ENCODE measurements around the gene COL4A1. TPM values are rescaled to one million over a fixed set of nuclear protein-coding genes. Genes with fewer than 3 reads are reported as not detected.

COL4A1 gene
- total RNA-seq, 1 experiment from 2014 or later = 0.12 TPM

DNA sequence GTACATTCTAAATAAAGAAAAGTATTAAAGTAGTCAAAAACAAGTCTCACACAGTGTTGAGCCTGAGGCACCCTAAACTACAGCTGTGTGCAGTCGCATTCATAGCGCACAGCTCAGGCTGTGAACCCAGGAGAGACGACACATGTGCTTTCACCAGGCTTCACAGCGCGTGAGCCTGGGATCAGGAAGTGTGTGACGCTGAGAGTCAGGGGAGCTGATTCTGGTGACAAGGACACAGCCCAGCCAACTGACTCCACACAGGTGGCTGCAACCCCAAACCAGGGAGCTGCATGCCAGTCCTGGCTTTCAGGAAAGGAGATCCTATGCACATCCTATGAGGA lies 41.6 kb downstream of the COL4A1 start:
- Mint-ChIP-seq H3K27me3 (ENCODE audit: unreplicated experiment) (no peaks in the 10 kb centered on the region), H3K9me3 (ENCODE audit: low read depth, unreplicated experiment) (no peaks in the 10 kb centered on the region), H3K36me3 (ENCODE audit: insufficient read depth, unreplicated experiment) (no peaks in the 10 kb centered on the region), H3K4me3 (ENCODE audit: low read depth, unreplicated experiment) (no peak overlapping the region), H3K27ac (ENCODE audit: unreplicated experiment) (no peak overlapping the region), H3K4me1 (ENCODE audit: low read depth, unreplicated experiment) (peaks cover 8% of the 10 kb centered on the region)
- TF ChIP-seq, protein P1, sequence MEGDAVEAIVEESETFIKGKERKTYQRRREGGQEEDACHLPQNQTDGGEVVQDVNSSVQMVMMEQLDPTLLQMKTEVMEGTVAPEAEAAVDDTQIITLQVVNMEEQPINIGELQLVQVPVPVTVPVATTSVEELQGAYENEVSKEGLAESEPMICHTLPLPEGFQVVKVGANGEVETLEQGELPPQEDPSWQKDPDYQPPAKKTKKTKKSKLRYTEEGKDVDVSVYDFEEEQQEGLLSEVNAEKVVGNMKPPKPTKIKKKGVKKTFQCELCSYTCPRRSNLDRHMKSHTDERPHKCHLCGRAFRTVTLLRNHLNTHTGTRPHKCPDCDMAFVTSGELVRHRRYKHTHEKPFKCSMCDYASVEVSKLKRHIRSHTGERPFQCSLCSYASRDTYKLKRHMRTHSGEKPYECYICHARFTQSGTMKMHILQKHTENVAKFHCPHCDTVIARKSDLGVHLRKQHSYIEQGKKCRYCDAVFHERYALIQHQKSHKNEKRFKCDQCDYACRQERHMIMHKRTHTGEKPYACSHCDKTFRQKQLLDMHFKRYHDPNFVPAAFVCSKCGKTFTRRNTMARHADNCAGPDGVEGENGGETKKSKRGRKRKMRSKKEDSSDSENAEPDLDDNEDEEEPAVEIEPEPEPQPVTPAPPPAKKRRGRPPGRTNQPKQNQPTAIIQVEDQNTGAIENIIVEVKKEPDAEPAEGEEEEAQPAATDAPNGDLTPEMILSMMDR (IDR thresholded peaks at IDR 0.05; ENCODE audit: unreplicated experiment) = no peak
- DNase-seq = no peak
- BruUV-seq (replicated peaks) = no TSS peak
- intact Hi-C loops (cut with micrococcal nuclease; ENCODE audit: unreplicated experiment) = no loop called here
- CTCF ChIA-PET = no interaction called here

DNA sequence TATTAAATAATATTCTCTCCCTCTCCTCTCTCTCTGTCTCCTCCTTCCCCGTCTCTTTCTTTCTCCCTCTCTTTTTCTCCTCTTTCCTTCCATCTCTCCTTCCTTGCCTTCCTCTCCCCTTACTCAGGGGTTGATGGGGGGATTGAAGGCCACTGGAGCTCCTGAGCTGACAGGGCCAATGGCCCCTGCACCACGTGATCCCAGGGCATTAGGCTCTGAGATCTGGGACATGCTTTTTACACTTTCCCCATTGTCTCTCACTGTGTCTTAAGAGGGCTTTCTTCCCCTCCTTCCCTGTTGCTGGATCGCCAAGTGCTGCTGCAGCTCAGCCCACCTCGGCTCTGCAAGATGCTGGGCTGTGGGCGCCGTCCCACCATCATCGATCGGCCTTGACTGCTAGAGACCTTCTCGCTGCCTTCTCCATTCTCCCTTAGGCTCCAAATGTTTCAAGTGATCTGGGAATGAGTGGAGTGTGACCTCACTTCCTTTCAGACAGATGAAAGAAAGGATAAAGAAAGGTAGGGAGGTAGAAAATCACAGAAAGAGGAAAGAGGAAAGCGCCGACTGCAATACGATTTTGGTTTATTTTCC lies 42.2 kb downstream of the COL4A1 start:
- Mint-ChIP-seq H3K27ac (ENCODE audit: unreplicated experiment) (no peak overlapping the region), H3K4me3 (ENCODE audit: low read depth, unreplicated experiment) (no peak overlapping the region), H3K9me3 (ENCODE audit: low read depth, unreplicated experiment) (peaks cover 2% of the 10 kb centered on the region), H3K36me3 (ENCODE audit: insufficient read depth, unreplicated experiment) (no peaks in the 10 kb centered on the region), H3K4me1 (ENCODE audit: low read depth, unreplicated experiment) (peaks cover 8% of the 10 kb centered on the region), H3K27me3 (ENCODE audit: unreplicated experiment) (no peaks in the 10 kb centered on the region)
- no peak for DNase-seq
- CTCF ChIA-PET = no interaction called here
- TF ChIP-seq, protein P1 (IDR thresholded peaks at IDR 0.05; ENCODE audit: unreplicated experiment) = no peak
- intact Hi-C loops (cut with micrococcal nuclease; ENCODE audit: unreplicated experiment) = no loop called here
- BruUV-seq (replicated peaks) = no TSS peak

DNA sequence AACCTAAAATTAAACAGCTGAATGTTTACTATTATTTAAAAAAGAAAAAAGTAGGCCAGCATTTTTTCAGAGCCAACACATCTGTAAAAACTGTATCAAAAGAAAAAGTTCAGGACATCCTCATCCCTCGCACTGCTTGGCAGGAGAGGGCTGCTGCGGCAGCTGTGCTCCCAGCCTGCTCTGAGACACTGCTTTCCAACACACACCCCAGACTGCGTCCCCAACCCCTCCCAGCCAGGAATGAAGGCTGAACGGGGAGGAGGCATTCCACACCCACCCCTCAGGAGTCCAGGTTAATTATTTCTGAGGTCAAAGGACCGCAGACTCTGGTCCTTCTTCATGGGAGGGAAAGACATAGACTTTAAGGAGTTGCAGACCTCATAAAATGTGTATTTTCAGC lies 43.1 kb downstream of the COL4A1 start:
- no peak for DNase-seq
- H3K27ac Mint-ChIP-seq (ENCODE audit: unreplicated experiment) = no peak overlapping the region
- no peaks in the 10 kb centered on the region for H3K27me3 Mint-ChIP-seq (ENCODE audit: unreplicated experiment)
- peaks cover 8% of the 10 kb centered on the region for H3K4me1 Mint-ChIP-seq (ENCODE audit: low read depth, unreplicated experiment)
- peaks cover 2% of the 10 kb centered on the region for H3K9me3 Mint-ChIP-seq (ENCODE audit: low read depth, unreplicated experiment)
- no peaks in the 10 kb centered on the region for H3K36me3 Mint-ChIP-seq (ENCODE audit: insufficient read depth, unreplicated experiment)
- no TSS peak for BruUV-seq (replicated peaks)
- CTCF ChIA-PET = no interaction called here
- intact Hi-C loops (cut with micrococcal nuclease; ENCODE audit: unreplicated experiment) = no loop called here
- TF ChIP-seq, protein P1 (IDR thresholded peaks at IDR 0.05; ENCODE audit: unreplicated experiment) = no peak
- H3K4me3 Mint-ChIP-seq (ENCODE audit: low read depth, unreplicated experiment) = no peak overlapping the region

DNA sequence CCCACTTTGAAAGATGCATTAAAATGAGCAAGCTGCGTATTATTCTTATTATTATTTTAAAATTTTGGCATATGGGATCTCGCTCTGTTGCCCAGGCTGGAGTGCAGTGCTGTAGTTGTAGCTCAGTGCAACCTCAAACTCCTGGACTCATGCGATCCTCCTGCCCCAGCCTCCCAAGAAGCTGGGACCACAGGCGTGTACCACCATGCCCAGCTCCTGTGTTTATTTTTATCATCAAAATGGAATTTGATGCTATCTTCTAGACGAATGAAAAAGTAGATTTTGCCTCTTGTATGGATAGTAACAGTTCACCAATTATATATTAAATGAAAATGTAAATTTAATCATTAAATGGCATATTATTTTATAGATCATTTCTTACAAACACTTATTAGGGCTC lies 43.6 kb downstream of the COL4A1 start:
- no peaks in the 10 kb centered on the region for H3K27me3 Mint-ChIP-seq (ENCODE audit: unreplicated experiment)
- TF ChIP-seq, protein P1 (IDR thresholded peaks at IDR 0.05; ENCODE audit: unreplicated experiment) = no peak
- CTCF ChIA-PET = no interaction called here
- H3K27ac Mint-ChIP-seq (ENCODE audit: unreplicated experiment) = no peak overlapping the region
- H3K4me3 Mint-ChIP-seq (ENCODE audit: low read depth, unreplicated experiment) = no peak overlapping the region
- no peaks in the 10 kb centered on the region for H3K36me3 Mint-ChIP-seq (ENCODE audit: insufficient read depth, unreplicated experiment)
- intact Hi-C loops (cut with micrococcal nuclease; ENCODE audit: unreplicated experiment) = no loop called here
- BruUV-seq (replicated peaks) = no TSS peak
- peaks cover 2% of the 10 kb centered on the region for H3K9me3 Mint-ChIP-seq (ENCODE audit: low read depth, unreplicated experiment)
- peaks cover 8% of the 10 kb centered on the region for H3K4me1 Mint-ChIP-seq (ENCODE audit: low read depth, unreplicated experiment)
- no peak for DNase-seq

Measured in Calu3 (cell line).